Heart left ventricle (tissue), 13 donors: ENCODE measurements around the gene GPR39.

ENCODE experiments used
- POLR2A ChIP-seq, 2 donors: fragments of 450-650 bp; IDR thresholded peaks; one replicate each; pipeline ENCODE4 v1.6.1; 2017; ENCODE audit warnings: antibody characterized with exemption in 2 of 2, mild to moderate bottlenecking in 2 of 2, moderate library complexity in 2 of 2
- TF ChIP-seq, protein P1 (sequence below), 12 donors: fragments of 200-600 bp; sonication (generic) in 4 of 12; IDR thresholded peaks; one replicate each; pipeline versions ENCODE4 v1.5.0 to v1.8.0; 2018 to 2022; ENCODE audit warnings: antibody characterized with exemption in 12 of 12, mild to moderate bottlenecking in 5 of 12
- donor health status: ischemic (EF 13 %, LVEDD 7.1; RV severe dilation, severe dysfunction).
- donor health status: DM: no; HTN: yes; CAD: no.
- donor health status: DM: no; HTN: no; CAD: no.
- donor health status: ischemic (EF 25% LVEDD 6.9; RV normal size, moderate dysfunction).
- donor health status: ischemic (EF 25% LVEDD 5.7; RV mildly dilated, moderate dysfunction).
- donor health status: ischemic (EF 35%, LVEDD 5.7; RV mildly dilated, moderate dysfunction).
- donor health status: nonischemic (EF 11% LVEDD 7.7; RV severe dilation, severe dysfunction).
- donor health status: DM: yes; HTN: yes; CAD: no.
- donor health status: PGD.
- donor health status: ischemic (EF 29% LVEDD 5.4; RV normal size, mild dysfunction).
- donor health status: nonischemic (EF 23%, LVEDD 6.1; RV moderate dilation, normal function).

DNA sequence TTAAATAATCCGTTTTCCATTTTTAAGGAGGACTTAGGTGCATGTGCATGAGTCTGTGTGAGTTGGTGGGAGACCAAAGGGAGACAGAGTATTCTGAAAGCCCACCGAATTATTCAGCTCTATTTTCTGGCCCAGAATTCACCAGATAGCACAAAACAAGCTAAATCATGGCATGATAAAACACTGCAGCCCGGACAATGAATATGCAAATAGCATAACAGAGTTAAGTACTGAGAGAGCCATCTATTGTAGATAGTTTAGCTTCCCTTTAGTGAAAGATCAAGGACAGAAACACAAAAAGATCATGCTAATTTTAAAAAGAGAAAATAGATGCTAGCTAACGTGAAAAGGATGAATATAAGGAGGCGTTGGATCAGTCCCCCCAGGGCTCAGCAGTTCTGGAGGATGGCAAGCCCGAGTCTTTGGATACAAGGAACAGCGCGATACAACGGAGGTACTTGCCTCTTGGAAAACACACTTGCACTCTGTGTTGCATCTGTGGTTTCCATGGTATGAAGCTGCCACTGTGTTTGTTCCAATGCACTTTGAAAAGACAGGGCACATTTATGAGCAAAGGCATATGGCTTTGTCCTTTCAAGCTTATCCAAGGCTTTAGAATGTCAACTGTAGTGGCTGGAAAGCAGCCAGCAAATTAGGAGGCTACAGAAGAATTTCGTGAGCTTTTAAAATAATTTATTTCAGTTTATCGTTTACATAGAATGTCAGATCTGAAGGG lies 133.5 kb downstream of the GPR39 start:
- TF ChIP-seq, protein P1, sequence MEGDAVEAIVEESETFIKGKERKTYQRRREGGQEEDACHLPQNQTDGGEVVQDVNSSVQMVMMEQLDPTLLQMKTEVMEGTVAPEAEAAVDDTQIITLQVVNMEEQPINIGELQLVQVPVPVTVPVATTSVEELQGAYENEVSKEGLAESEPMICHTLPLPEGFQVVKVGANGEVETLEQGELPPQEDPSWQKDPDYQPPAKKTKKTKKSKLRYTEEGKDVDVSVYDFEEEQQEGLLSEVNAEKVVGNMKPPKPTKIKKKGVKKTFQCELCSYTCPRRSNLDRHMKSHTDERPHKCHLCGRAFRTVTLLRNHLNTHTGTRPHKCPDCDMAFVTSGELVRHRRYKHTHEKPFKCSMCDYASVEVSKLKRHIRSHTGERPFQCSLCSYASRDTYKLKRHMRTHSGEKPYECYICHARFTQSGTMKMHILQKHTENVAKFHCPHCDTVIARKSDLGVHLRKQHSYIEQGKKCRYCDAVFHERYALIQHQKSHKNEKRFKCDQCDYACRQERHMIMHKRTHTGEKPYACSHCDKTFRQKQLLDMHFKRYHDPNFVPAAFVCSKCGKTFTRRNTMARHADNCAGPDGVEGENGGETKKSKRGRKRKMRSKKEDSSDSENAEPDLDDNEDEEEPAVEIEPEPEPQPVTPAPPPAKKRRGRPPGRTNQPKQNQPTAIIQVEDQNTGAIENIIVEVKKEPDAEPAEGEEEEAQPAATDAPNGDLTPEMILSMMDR (IDR thresholded peaks at IDR 0.05): no peak
- no peak for TF ChIP-seq POLR2A (IDR thresholded peaks at IDR 0.05)
